ENCODE measurements around the gene YES1.

DNA sequence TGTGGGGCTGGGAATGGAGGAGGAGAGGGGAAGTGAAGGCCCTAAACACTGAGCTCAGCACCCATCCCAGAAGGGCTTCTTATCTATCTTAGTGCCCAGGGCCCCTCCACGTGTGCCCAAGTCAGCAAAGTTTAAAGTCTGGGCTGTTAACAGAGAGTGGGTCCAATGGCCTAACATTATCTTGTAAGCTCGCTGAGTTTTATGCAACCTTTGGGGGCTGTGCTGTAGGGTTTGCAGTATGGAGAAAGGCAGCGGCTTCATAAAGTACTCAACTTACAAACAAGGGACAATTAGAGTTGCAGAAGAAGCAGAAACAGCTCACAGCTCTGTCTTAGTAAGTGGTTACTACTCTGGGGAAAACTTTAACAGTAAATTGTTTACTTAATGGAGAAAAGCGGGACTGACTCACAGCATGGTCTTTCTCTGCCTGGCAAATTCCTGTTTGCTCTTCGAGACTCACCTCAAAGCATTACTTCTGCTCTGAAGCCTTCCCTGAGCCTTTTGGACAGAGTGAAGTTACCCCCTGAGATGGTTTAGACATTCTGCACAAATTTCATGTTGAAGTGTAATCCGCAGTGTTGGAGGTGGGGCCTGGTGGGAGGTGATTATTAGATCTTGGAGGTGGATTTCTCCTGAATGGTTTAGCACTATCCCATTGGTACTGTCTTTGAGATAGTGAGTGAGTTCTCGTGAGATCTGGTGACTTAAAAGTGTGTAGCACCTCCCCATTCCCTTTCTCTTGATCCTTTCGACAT is 108.7 kb downstream of the YES1 start:
- no peak for TF ChIP-seq CTCF (IDR thresholded peaks at IDR 0.05)
- TF ChIP-seq EP300 (IDR thresholded peaks at IDR 0.05; ENCODE audit: low read depth), result no peak
- no peak for TF ChIP-seq POLR2A (IDR thresholded peaks at IDR 0.05)
- TF ChIP-seq POLR2AphosphoS5 (IDR thresholded peaks at IDR 0.05), result no peak

All from transverse colon (tissue), 4 donors.